HCT116 (cell line): ENCODE results near the gene DTX3L. TPM values are rescaled to one million over a fixed set of nuclear protein-coding genes. Genes with fewer than 3 reads are reported as not detected.

Source experiments
- ATAC-seq: fragments of 200-7000 bp; cut with Tn5 transposase; 2 replicates; pipeline ENCODE4 v1.9.1; 2020; ENCODE audit warnings: mild to moderate bottlenecking, moderate library complexity
- Bru-seq: library from RNA; stranded (reverse); fragments of 400-500 nt; gene quantifications from one replicate; lab custom pipeline; 2021; lab: Mats Ljungman, UMichigan
- BruChase-seq, 2 experiments: library from RNA; stranded (reverse); fragments of 400-500 nt; gene quantifications; one replicate each; lab custom pipeline; 2021; lab: Mats Ljungman, UMichigan
- BruUV-seq: library from RNA; stranded (reverse); fragments of 400-500 nt; replicated peaks from 2 replicates; lab custom pipeline; 2021; lab: Mats Ljungman, UMichigan
- CTCF ChIA-PET: fragments of 300-600 bp; sonication (Branson Sonifier 250); formaldehyde crosslinking; loops from one replicate; lab custom pipeline; 2021; ENCODE audit warnings: antibody characterized with exemption; lab: Charles Lee
- POLR2A ChIA-PET: fragments of 300-600, 350-600 bp; sonication (Branson Sonifier 250); formaldehyde crosslinking; loops from one replicate; lab custom pipeline; 2021; ENCODE audit warnings: antibody characterized with exemption; lab: Charles Lee
- RAD21 ChIA-PET, 2 experiments: fragments of 300-600 bp; sonication (Branson Sonifier 250); formaldehyde crosslinking; loops; one replicate each; lab custom pipeline; 2023; ENCODE audit warnings: low total read pairs in 2 of 2; ENCODE audit not compliant: uncharacterized antibody in 2 of 2, unreplicated experiment in 2 of 2, low non-redundant PET in 1 of 2; lab: Charles Lee
- DNase-seq: peaks from one replicate; pipeline ENCODE4 v3.0.0-alpha.2; 2010; ENCODE audit warnings: low read depth, low spot score
- H2AFZ ChIP-seq: fragments of 200-600 bp; shearing (Covaris generic), sonication (generic); 2 replicates; pipeline ENCODE4 v1.6.1; 2017; ENCODE audit warnings: low read depth, mixed run types, mixed read lengths, antibody characterized with exemption, low read length; ENCODE audit not compliant: poor library complexity, severe bottlenecking
- H3K27ac ChIP-seq: 2 replicates; pipeline ENCODE4 v1.5.1; 2012; ENCODE audit warnings: low read depth, low read length
- H3K27me3 ChIP-seq: fragments of 200-600 bp; sonication (generic); 2 replicates; pipeline ENCODE4 v1.6.1; 2016; ENCODE audit warnings: mixed run types, low read length, mixed read lengths; ENCODE audit not compliant: insufficient read depth
- H3K36me3 ChIP-seq, 2 experiments: fragments of 200-500 bp in 1 of 2; fragments of 200-600 bp in 1 of 2; sonication (Bioruptor generic) in 1 of 2; sonication (generic) in 1 of 2; 2 replicates each; pipeline versions ENCODE4 v1.5.1 to v1.6.1; 2014 to 2016; ENCODE audit warnings: low read length in 2 of 2, inconsistent platforms in 1 of 2, mixed read lengths in 1 of 2, mixed run types in 1 of 2; ENCODE audit not compliant: insufficient read depth in 2 of 2, control insufficient read depth in 1 of 2
- H3K4me1 ChIP-seq, 2 experiments: fragments of 200-600 bp in 1 of 2; sonication (generic) in 1 of 2; 2 replicates each; pipeline versions ENCODE4 v1.5.1 to v1.6.1; 2012 to 2017; ENCODE audit warnings: low read length in 2 of 2, inconsistent platforms in 1 of 2, mild to moderate bottlenecking in 1 of 2, mixed read lengths in 1 of 2, mixed run types in 1 of 2, moderate library complexity in 1 of 2; ENCODE audit not compliant: insufficient read depth in 2 of 2, control insufficient read depth in 1 of 2
- H3K4me2 ChIP-seq: fragments of 200-600 bp; sonication (generic); 2 replicates; pipeline ENCODE4 v1.6.1; 2017; ENCODE audit warnings: mixed run types, low read length, mixed read lengths
- H3K4me3 ChIP-seq, 2 experiments: fragments of 200-600 bp in 1 of 2; sonication (generic) in 1 of 2; replicated peaks in 1 of 2; 2 replicates each; pipeline ENCODE4 v1.5.1; 2011 to 2016; ENCODE audit warnings: low read length in 2 of 2, control low read depth in 1 of 2, low read depth in 1 of 2, mild to moderate bottlenecking in 1 of 2, mixed read lengths in 1 of 2, mixed run types in 1 of 2
- H3K79me2 ChIP-seq: fragments of 200-600 bp; sonication (generic); 2 replicates; pipeline ENCODE4 v1.6.1; 2017; ENCODE audit warnings: mild to moderate bottlenecking, mixed run types, low read length, moderate library complexity, mixed read lengths; ENCODE audit not compliant: insufficient read depth
- H3K9ac ChIP-seq: fragments of 200-600 bp; sonication (generic); 2 replicates; pipeline ENCODE4 v1.6.1; 2016; ENCODE audit warnings: low read length, mixed read lengths
- H3K9me2 ChIP-seq: fragments of 200-600 bp; sonication (generic), shearing (Covaris generic); 2 replicates; pipeline ENCODE4 v1.6.1; 2017; ENCODE audit warnings: mixed run types, mild to moderate bottlenecking, moderate library complexity; ENCODE audit not compliant: insufficient read depth
- H3K9me3 ChIP-seq, 2 experiments: fragments of 200-500 bp in 1 of 2; fragments of 200-600 bp in 1 of 2; sonication (Bioruptor generic) in 1 of 2; sonication (generic) in 1 of 2; 2 replicates each; pipeline ENCODE4 v1.6.1; 2014 to 2017; ENCODE audit warnings: low read length in 2 of 2, mixed read lengths in 2 of 2, inconsistent platforms in 1 of 2, low read depth in 1 of 2, mild to moderate bottlenecking in 1 of 2, mixed run types in 1 of 2, moderate library complexity in 1 of 2; ENCODE audit not compliant: control insufficient read depth in 1 of 2, insufficient read depth in 1 of 2
- H4K20me1 ChIP-seq: fragments of 200-600 bp; sonication (generic), shearing (Covaris generic); 2 replicates; pipeline ENCODE4 v1.6.1; 2017; ENCODE audit warnings: mixed run types, mild to moderate bottlenecking, moderate library complexity; ENCODE audit not compliant: insufficient read depth
- POLR2A ChIP-seq: IDR thresholded peaks from 2 replicates; pipeline ENCODE4 v1.7.0; 2011; ENCODE audit warnings: borderline replicate concordance; ENCODE audit not compliant: insufficient read depth, insufficient read length; ENCODE audit errors: extremely low read depth
- POLR2AphosphoS5 ChIP-seq: IDR thresholded peaks from 2 replicates; pipeline ENCODE4 v1.6.1; 2011; ENCODE audit warnings: mild to moderate bottlenecking, low read depth, low read length, moderate library complexity
- SRF ChIP-seq: IDR thresholded peaks from 2 replicates; pipeline ENCODE4 v1.6.1; 2012; ENCODE audit warnings: low read depth
- YY1 ChIP-seq: IDR thresholded peaks from 2 replicates; pipeline ENCODE4 v1.6.1; 2011; ENCODE audit warnings: low read length, low read depth, moderate library complexity, mild to moderate bottlenecking; ENCODE audit not compliant: insufficient replicate concordance; ENCODE audit errors: extremely low read depth
- ZFX ChIP-seq: fragments of 450-650 bp; IDR thresholded peaks from 2 replicates; pipeline ENCODE4 v1.6.1; 2017
- intact Hi-C: fragments of 100-400 bp; cut with micrococcal nuclease; formaldehyde crosslinking; loops from 2 replicates; pipeline ENCODE4 v1.10.0; 2022
- long read RNA-seq: library from polyadenylated mRNA; unstranded; transcript quantifications from one replicate; pipeline ENCODE4 v2.0.0, GENCODE V29; 2021; ENCODE audit not compliant: unreplicated experiment
- polyA plus RNA-seq: library from polyadenylated mRNA; unstranded; fragments of >200 nt; gene quantifications from 2 replicates; pipeline ENCODE4 v1.2.1, GENCODE V29; 2012; ENCODE audit warnings: missing spikeins
- total RNA-seq: library from RNA; stranded (reverse); gene quantifications from one replicate; pipeline ENCODE4 v1.2.1, GENCODE V29; 2021; ENCODE audit not compliant: unreplicated experiment
- TF ChIP-seq, protein P1 (sequence below): IDR thresholded peaks from 2 replicates; pipeline ENCODE4 v1.6.1; 2012; ENCODE audit warnings: low read depth
- TF ChIP-seq, protein P2 (sequence below): IDR thresholded peaks from 2 replicates; pipeline ENCODE4 v1.6.1; 2012

Gene DTX3L
- total RNA-seq (13.1 TPM), Bru-seq, nascent RNA (percentile 67 among the genes with signal in this experiment), BruChase-seq, experiment 1, labeled RNA remaining after a 6-hour chase (percentile 92 among the genes with signal in this experiment), BruChase-seq, experiment 2, labeled RNA remaining after a 2-hour chase (percentile 90 among the genes with signal in this experiment)
- 3.9 and 4.6 TPM in 2 replicates for polyA plus RNA-seq
- long read RNA-seq, full-length matches to known transcripts = 5 of 14 reads
- long read RNA-seq, partial matches to known transcripts = 1 of 14 reads
- long read RNA-seq, other reads (novel, unspliced or antisense) = 8 of 14 reads

DNA sequence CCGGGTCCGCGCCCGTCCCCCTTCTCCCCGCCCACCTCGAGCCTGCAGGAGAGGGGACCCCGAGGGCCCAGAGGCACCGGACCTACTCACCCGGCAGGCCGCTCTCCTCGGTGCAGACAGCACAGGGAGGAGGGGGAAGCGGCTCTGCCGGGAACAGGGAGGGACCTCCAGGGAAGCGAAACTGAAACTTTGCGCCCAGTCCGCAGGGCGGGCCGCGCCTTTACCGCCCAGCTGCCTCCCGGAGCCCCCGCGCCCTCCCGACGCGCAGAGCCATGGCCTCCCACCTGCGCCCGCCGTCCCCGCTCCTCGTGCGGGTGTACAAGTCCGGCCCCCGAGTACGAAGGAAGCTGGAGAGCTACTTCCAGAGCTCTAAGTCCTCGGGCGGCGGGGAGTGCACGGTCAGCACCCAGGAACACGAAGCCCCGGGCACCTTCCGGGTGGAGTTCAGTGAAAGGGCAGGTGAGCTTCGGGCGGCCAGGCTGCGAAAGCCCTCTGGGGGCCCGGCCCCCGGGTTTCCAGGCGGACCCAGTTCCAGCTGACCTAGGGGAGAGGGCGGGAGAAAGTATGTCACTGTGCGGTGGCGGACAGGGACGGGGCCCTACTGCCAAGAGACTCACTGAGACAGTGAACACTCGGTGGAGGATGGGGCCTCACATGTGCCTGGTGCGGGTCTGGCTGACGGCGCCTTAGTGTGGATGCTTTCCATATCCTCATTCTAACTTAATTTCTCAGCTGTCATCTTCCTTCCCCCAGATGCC lies at the start of gene DTX3L, which contains the start of gene PARP9:
DTX3L (plus strand) TSS at position 184 of the 758 bp plus-strand sequence; CDS start at position 273, 89 bp downstream.
PARP9 (minus strand) TSS at position 146 of the 758 bp plus-strand sequence. CDS start 4,680 bp downstream, outside the sequence.
- ATAC-seq = peak; percentile 86
- ChIA-PET RAD21 (interaction anchor here in 1 of 2 experiments (0.6 to 1.1 kb wide), 2 partner anchors 115 to 1018 kb away, joined by 4 read pairs; no protein-coding TSS in a partner anchor), POLR2A (interaction anchor here (1.3 kb wide), 1 partner anchor 115 kb away, joined by 9 read pairs; no protein-coding TSS in a partner anchor), CTCF (interaction anchor here (1.1 kb wide), 1 partner anchor 115 kb away, joined by 8 read pairs; no protein-coding TSS in a partner anchor)
- Histone ChIP-seq H3K4me1 (peaks cover 8 to 17% of the 10 kb centered on the region in 2 experiments), H3K4me2 (peak within 1 kb of the TSS; percentile 97), H3K36me3 (0 out of 4 replicates have a peak, but pooled peaks cover 0 to 3% of the 10 kb centered on the region in 2 experiments), H3K4me3 (peak within 1 kb of the TSS; percentile 60 to 81), H3K9me3 (no peaks in the 10 kb centered on the region), H3K79me2 (0 out of 2 replicates have a peak, but pooled peaks cover 4% of the 10 kb centered on the region), H4K20me1 (no peaks in the 10 kb centered on the region), H2AFZ (peak within 1 kb of the TSS; percentile 94), H3K27ac (peak within 1 kb of the TSS; percentile 72), H3K27me3 (no peaks in the 10 kb centered on the region), H3K9me2 (no peaks in the 10 kb centered on the region), H3K9ac (peak within 1 kb of the TSS; percentile 81)
- intact Hi-C loops = loop anchor here (5.0 kb wide), 1 partner anchor 107 kb away; no protein-coding TSS in a partner anchor
- peak; percentile 56 for TF ChIP-seq POLR2AphosphoS5
- peak; percentile 85 for TF ChIP-seq ZFX
- no peak for TF ChIP-seq SRF
- TF ChIP-seq, protein P1, sequence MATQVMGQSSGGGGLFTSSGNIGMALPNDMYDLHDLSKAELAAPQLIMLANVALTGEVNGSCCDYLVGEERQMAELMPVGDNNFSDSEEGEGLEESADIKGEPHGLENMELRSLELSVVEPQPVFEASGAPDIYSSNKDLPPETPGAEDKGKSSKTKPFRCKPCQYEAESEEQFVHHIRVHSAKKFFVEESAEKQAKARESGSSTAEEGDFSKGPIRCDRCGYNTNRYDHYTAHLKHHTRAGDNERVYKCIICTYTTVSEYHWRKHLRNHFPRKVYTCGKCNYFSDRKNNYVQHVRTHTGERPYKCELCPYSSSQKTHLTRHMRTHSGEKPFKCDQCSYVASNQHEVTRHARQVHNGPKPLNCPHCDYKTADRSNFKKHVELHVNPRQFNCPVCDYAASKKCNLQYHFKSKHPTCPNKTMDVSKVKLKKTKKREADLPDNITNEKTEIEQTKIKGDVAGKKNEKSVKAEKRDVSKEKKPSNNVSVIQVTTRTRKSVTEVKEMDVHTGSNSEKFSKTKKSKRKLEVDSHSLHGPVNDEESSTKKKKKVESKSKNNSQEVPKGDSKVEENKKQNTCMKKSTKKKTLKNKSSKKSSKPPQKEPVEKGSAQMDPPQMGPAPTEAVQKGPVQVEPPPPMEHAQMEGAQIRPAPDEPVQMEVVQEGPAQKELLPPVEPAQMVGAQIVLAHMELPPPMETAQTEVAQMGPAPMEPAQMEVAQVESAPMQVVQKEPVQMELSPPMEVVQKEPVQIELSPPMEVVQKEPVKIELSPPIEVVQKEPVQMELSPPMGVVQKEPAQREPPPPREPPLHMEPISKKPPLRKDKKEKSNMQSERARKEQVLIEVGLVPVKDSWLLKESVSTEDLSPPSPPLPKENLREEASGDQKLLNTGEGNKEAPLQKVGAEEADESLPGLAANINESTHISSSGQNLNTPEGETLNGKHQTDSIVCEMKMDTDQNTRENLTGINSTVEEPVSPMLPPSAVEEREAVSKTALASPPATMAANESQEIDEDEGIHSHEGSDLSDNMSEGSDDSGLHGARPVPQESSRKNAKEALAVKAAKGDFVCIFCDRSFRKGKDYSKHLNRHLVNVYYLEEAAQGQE = no peak
- TF ChIP-seq YY1 = no peak
- TF ChIP-seq, protein P2, sequence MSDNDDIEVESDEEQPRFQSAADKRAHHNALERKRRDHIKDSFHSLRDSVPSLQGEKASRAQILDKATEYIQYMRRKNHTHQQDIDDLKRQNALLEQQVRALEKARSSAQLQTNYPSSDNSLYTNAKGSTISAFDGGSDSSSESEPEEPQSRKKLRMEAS = peak; percentile 66
- TF ChIP-seq POLR2A = peak; percentile 32
- BruUV-seq = no TSS peak
- DNase-seq = no peak
